ENCODE data around the gene CIDEA.

Gene CIDEA

GRCh38 chr18:12231040-12231882, 22.9 kb upstream of the CIDEA start:
- H3K4me3 ChIP-seq (replicated peaks; ENCODE audit: low read depth, low read length), result no peak overlapping the region
- no peaks in the 10 kb centered on the region for H3K36me3 ChIP-seq (ENCODE audit: control insufficient read depth, insufficient read depth, low read length)
- H3K27me3 ChIP-seq (replicated peaks; ENCODE audit: control insufficient read depth, insufficient read depth, low read length), result no peaks in the 10 kb centered on the region
- no peak for DNase-seq (ENCODE audit: extremely low read depth, insufficient read length)
- no peak for TF ChIP-seq CTCF (IDR thresholded peaks at IDR 0.05; ENCODE audit: insufficient read depth, low read length, poor library complexity, severe bottlenecking)

GRCh38 chr18:12231986-12232385, 22.2 kb upstream of the CIDEA start:
- DNase-seq (ENCODE audit: extremely low read depth, insufficient read length), result no peak
- TF ChIP-seq CTCF (IDR thresholded peaks at IDR 0.05; ENCODE audit: insufficient read depth, low read length, poor library complexity, severe bottlenecking), result no peak
- H3K36me3 ChIP-seq (ENCODE audit: control insufficient read depth, insufficient read depth, low read length), result no peaks in the 10 kb centered on the region
- H3K27me3 ChIP-seq (replicated peaks; ENCODE audit: control insufficient read depth, insufficient read depth, low read length), result no peaks in the 10 kb centered on the region
- no peak overlapping the region for H3K4me3 ChIP-seq (replicated peaks; ENCODE audit: low read depth, low read length)

GRCh38 chr18:12233378-12233777, 20.8 kb upstream of the CIDEA start:
- DNase-seq (ENCODE audit: extremely low read depth, insufficient read length), result no peak
- no peaks in the 10 kb centered on the region for H3K36me3 ChIP-seq (ENCODE audit: control insufficient read depth, insufficient read depth, low read length)
- no peaks in the 10 kb centered on the region; the same call in 1 of the 2 replicates for H3K27me3 ChIP-seq (replicated peaks; ENCODE audit: control insufficient read depth, insufficient read depth, low read length)
- no peak overlapping the region for H3K4me3 ChIP-seq (replicated peaks; ENCODE audit: low read depth, low read length)
- no peak for TF ChIP-seq CTCF (IDR thresholded peaks at IDR 0.05; ENCODE audit: insufficient read depth, low read length, poor library complexity, severe bottlenecking)

GRCh38 chr18:12234451-12235190, 19.5 kb upstream of the CIDEA start:
- no peaks in the 10 kb centered on the region; the same call in 1 of the 2 replicates for H3K27me3 ChIP-seq (replicated peaks; ENCODE audit: control insufficient read depth, insufficient read depth, low read length)
- H3K36me3 ChIP-seq (ENCODE audit: control insufficient read depth, insufficient read depth, low read length), result no peaks in the 10 kb centered on the region
- H3K4me3 ChIP-seq (replicated peaks; ENCODE audit: low read depth, low read length), result no peak overlapping the region
- no peak for DNase-seq (ENCODE audit: extremely low read depth, insufficient read length)
- no peak for TF ChIP-seq CTCF (IDR thresholded peaks at IDR 0.05; ENCODE audit: insufficient read depth, low read length, poor library complexity, severe bottlenecking)

- no peak for DNase-seq (ENCODE audit: extremely low read depth, insufficient read length)
- Histone ChIP-seq H3K36me3 (ENCODE audit: control insufficient read depth, insufficient read depth, low read length) (no peaks in the 10 kb centered on the region), H3K4me3 (replicated peaks; ENCODE audit: low read depth, low read length) (no peak overlapping the region), H3K27me3 (replicated peaks; ENCODE audit: control insufficient read depth, insufficient read depth, low read length) (no peaks in the 10 kb centered on the region; the same call in 1 of the 2 replicates)
- no peak for TF ChIP-seq CTCF (IDR thresholded peaks at IDR 0.05; ENCODE audit: insufficient read depth, low read length, poor library complexity, severe bottlenecking)
Observed at GRCh38 chr18:12236141-12236540, 18.0 kb upstream of the CIDEA start.
